MCF 10A (cell line): ENCODE measurements around the gene EIF2B2. TPM values are rescaled to one million over a fixed set of nuclear protein-coding genes. Genes with fewer than 3 reads are reported as not detected.

ENCODE experiments used
- BruUV-seq: library from RNA; stranded (reverse); fragments of 400-500 nt; replicated peaks from 2 replicates; lab custom pipeline; 2021; lab: Mats Ljungman, UMichigan
- CTCF ChIA-PET: fragments of 300-600 bp; sonication (Branson Sonifier 250); formaldehyde crosslinking; extraction: SDS; loops from one replicate; lab custom pipeline; 2021; ENCODE audit warnings: antibody characterized with exemption, inconsistent platforms; lab: Yijun Ruan, JAX
- POLR2A ChIA-PET: fragments of 300-600, 350-650 bp; sonication (Branson Sonifier 250); formaldehyde crosslinking; extraction: SDS; loops from one replicate; lab custom pipeline; 2020; ENCODE audit warnings: antibody characterized with exemption, inconsistent platforms; lab: Yijun Ruan, JAX
- DNase-seq: peaks from one replicate; pipeline ENCODE4 v3.0.0-alpha.2; 2018; ENCODE audit not compliant: unreplicated experiment
- H3K27ac Mint-ChIP-seq: one replicate; pipeline ENCODE4 v1.8.0; 2022; ENCODE audit warnings: mild to moderate bottlenecking, low read depth, mixed read lengths; ENCODE audit not compliant: unreplicated experiment
- H3K27me3 Mint-ChIP-seq: one replicate; pipeline ENCODE4 v1.8.0; 2022; ENCODE audit warnings: mixed read lengths; ENCODE audit not compliant: insufficient read depth, unreplicated experiment
- H3K36me3 Mint-ChIP-seq: one replicate; pipeline ENCODE4 v1.8.0; 2022; ENCODE audit warnings: mild to moderate bottlenecking, moderate library complexity, mixed read lengths; ENCODE audit not compliant: insufficient read depth, unreplicated experiment
- H3K4me1 Mint-ChIP-seq: one replicate; pipeline ENCODE4 v1.8.0; 2022; ENCODE audit warnings: mixed read lengths; ENCODE audit not compliant: insufficient read depth, unreplicated experiment
- H3K4me3 Mint-ChIP-seq: one replicate; pipeline ENCODE4 v1.8.0; 2022; ENCODE audit warnings: mild to moderate bottlenecking, moderate library complexity, mixed read lengths; ENCODE audit not compliant: unreplicated experiment
- H3K9me3 Mint-ChIP-seq: one replicate; pipeline ENCODE4 v1.8.0; 2022; ENCODE audit warnings: mixed read lengths; ENCODE audit not compliant: unreplicated experiment
- intact Hi-C: fragments of 100-400 bp; cut with micrococcal nuclease; formaldehyde crosslinking; loops from 2 replicates; pipeline ENCODE4 v1.14.1; 2022
- total RNA-seq: library from RNA; stranded (reverse); gene quantifications from 2 replicates; pipeline ENCODE4 v1.2.3, GENCODE V29; 2022
- TF ChIP-seq, protein P1 (sequence below): fragments of 200-600 bp; IDR thresholded peaks from one replicate; pipeline ENCODE4 v1.8.0; 2022; ENCODE audit warnings: antibody characterized with exemption, mild to moderate bottlenecking; ENCODE audit not compliant: unreplicated experiment

Gene EIF2B2
- total RNA-seq, 1 experiment from 2014 or later = 53.8 TPM

- no peaks in the 10 kb centered on the region for H3K4me1 Mint-ChIP-seq
- H3K36me3 Mint-ChIP-seq = peaks cover 94% of the 10 kb centered on the region
- intact Hi-C loops = no loop called here
- no peak for DNase-seq
- TF ChIP-seq, protein P1, sequence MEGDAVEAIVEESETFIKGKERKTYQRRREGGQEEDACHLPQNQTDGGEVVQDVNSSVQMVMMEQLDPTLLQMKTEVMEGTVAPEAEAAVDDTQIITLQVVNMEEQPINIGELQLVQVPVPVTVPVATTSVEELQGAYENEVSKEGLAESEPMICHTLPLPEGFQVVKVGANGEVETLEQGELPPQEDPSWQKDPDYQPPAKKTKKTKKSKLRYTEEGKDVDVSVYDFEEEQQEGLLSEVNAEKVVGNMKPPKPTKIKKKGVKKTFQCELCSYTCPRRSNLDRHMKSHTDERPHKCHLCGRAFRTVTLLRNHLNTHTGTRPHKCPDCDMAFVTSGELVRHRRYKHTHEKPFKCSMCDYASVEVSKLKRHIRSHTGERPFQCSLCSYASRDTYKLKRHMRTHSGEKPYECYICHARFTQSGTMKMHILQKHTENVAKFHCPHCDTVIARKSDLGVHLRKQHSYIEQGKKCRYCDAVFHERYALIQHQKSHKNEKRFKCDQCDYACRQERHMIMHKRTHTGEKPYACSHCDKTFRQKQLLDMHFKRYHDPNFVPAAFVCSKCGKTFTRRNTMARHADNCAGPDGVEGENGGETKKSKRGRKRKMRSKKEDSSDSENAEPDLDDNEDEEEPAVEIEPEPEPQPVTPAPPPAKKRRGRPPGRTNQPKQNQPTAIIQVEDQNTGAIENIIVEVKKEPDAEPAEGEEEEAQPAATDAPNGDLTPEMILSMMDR = no peak
- BruUV-seq = no TSS peak
- H3K4me3 Mint-ChIP-seq = no peak overlapping the region
- no peaks in the 10 kb centered on the region for H3K9me3 Mint-ChIP-seq
- no peak overlapping the region for H3K27ac Mint-ChIP-seq
- POLR2A ChIA-PET = interaction anchor here (1.1 kb wide), 1 partner anchor 127 kb away, joined by 3 read pairs; no protein-coding TSS in a partner anchor
- CTCF ChIA-PET = interaction anchor here (0.7 kb wide), 1 partner anchor 77 kb away, joined by 4 read pairs; the partner anchor contains the start of gene PGF
- no peaks in the 10 kb centered on the region for H3K27me3 Mint-ChIP-seq
These were observed 30.2 kb downstream of the EIF2B2 start for GRCh38 chr14:75032939-75033338.

- H3K36me3 Mint-ChIP-seq = peaks cover 72% of the 10 kb centered on the region
- ChIA-PET POLR2A (interaction anchor here (1.0 to 1.5 kb wide), 2 partner anchors 9 to 37 kb away, joined by 4 to 5 read pairs; partner anchors contain the start of gene EIF2B2), CTCF (no interaction called here)
- intact Hi-C loops = no loop called here
- no peaks in the 10 kb centered on the region for H3K9me3 Mint-ChIP-seq
- no peak overlapping the region for H3K27ac Mint-ChIP-seq
- no TSS peak for BruUV-seq
- H3K27me3 Mint-ChIP-seq = no peaks in the 10 kb centered on the region
- TF ChIP-seq, protein P1 = no peak
- H3K4me3 Mint-ChIP-seq = no peak overlapping the region
- peaks cover 10% of the 10 kb centered on the region for H3K4me1 Mint-ChIP-seq
- DNase-seq = no peak
These were observed 37.8 kb downstream of the EIF2B2 start for GRCh38 chr14:75040507-75040906.

GRCh38 chr14:75040959-75041358, 38.2 kb downstream of the EIF2B2 start:
- DNase-seq = no peak
- POLR2A ChIA-PET = interaction anchor here (1.0 to 1.5 kb wide), 2 partner anchors 9 to 38 kb away, joined by 4 to 5 read pairs; partner anchors contain the start of gene EIF2B2
- no TSS peak for BruUV-seq
- intact Hi-C loops = no loop called here
- H3K4me1 Mint-ChIP-seq = peaks cover 15% of the 10 kb centered on the region
- H3K4me3 Mint-ChIP-seq = no peak overlapping the region
- H3K36me3 Mint-ChIP-seq = peaks cover 71% of the 10 kb centered on the region
- no peaks in the 10 kb centered on the region for H3K9me3 Mint-ChIP-seq
- H3K27ac Mint-ChIP-seq = no peak overlapping the region
- CTCF ChIA-PET = no interaction called here
- H3K27me3 Mint-ChIP-seq = no peaks in the 10 kb centered on the region
- TF ChIP-seq, protein P1 = no peak

DNA sequence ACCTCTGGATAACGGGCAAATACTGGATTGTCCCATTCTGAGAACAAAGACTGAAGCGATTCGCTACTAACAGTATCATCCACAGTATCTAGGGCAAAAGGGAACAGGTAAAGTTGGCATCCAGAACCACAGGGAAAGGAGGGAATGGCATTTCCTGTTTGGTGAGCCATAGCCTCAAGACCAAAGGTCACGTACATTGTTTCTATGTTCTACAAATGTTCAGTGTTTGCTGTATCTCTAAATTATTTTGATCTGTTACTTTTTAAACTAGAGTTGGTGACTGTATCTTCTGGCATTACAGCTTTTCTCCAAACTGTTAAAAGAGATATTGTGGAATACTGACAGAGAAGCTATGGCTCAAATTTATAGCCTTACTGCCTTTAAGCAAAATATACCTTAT, 38.9 kb downstream of the EIF2B2 start:
- TF ChIP-seq, protein P1 = no peak
- Mint-ChIP-seq H3K36me3 (peaks cover 67% of the 10 kb centered on the region), H3K4me3 (no peak overlapping the region), H3K27me3 (no peaks in the 10 kb centered on the region), H3K4me1 (peaks cover 15% of the 10 kb centered on the region), H3K27ac (no peak overlapping the region), H3K9me3 (no peaks in the 10 kb centered on the region)
- POLR2A ChIA-PET = no interaction called here
- intact Hi-C loops = no loop called here
- CTCF ChIA-PET = no interaction called here
- DNase-seq = no peak
- BruUV-seq = no TSS peak
